Peyer's patch (tissue), 4 donors: ENCODE measurements around the gene CHURC1.

ENCODE experiments used
- CTCF ChIP-seq, 6 experiments: fragments of 450-650 bp in 4 of 6; fragments of 200-600 bp in 2 of 6; sonication (generic) in 1 of 6; IDR thresholded peaks; one replicate each; pipeline ENCODE4 v1.5.1; 2017 to 2019; ENCODE audit warnings: antibody characterized with exemption in 6 of 6, mild to moderate bottlenecking in 3 of 6, moderate library complexity in 1 of 6
- POLR2A ChIP-seq, 2 donors: fragments of 450-650 bp; IDR thresholded peaks; one replicate each; pipeline ENCODE4 v1.5.1; 2017; ENCODE audit warnings: antibody characterized with exemption in 2 of 2, mild to moderate bottlenecking in 2 of 2, moderate library complexity in 2 of 2

- no peak for TF ChIP-seq POLR2A (IDR thresholded peaks at IDR 0.05)
- no peak for TF ChIP-seq CTCF (IDR thresholded peaks at IDR 0.05)
Measured at GRCh38 chr14:64930085-64930843, 16.0 kb downstream of the CHURC1 start.
